HG03280 (cell line): Measurements from ENCODE around the gene CLEC16A.
"Not testable (repeated sequence)": the region's sequence is repeated elsewhere in the genome, so short reads cannot be mapped to it uniquely, and the experiment has no call there.

Experiments used
- ATAC-seq: cut with Tn5 transposase; IDR thresholded peaks from one replicate; pipeline ENCODE4 v1.9.1; 2021; ENCODE audit warnings: mild to moderate bottlenecking, moderate library complexity; ENCODE audit not compliant: unreplicated experiment

Gene CLEC16A

DNA sequence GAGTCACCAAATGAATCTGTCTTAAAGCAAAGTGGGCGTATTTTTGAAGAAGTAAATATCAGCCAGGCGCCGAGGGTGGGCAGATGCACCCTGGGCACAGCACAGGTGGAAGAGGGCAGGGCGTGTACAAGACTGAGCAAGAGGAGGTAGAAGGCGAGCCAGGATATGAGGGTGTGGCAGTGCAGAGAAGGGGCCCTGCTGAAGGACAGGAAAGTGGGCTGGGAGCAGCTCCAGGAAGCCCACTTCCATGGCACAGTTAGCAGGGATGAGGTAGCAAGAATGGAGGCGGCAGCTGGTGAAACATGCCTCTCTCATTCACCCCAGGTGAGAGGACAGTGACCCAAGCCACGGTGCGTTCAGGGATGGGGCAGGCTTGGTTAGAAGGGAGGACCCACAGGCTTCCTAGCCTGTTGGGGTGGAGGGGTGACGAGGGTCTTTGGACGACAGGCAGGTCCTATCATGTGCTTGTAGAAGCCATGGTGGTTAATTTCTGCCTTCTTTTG lies 149.3 kb downstream of the CLEC16A start:
- ATAC-seq, result no peak

DNA sequence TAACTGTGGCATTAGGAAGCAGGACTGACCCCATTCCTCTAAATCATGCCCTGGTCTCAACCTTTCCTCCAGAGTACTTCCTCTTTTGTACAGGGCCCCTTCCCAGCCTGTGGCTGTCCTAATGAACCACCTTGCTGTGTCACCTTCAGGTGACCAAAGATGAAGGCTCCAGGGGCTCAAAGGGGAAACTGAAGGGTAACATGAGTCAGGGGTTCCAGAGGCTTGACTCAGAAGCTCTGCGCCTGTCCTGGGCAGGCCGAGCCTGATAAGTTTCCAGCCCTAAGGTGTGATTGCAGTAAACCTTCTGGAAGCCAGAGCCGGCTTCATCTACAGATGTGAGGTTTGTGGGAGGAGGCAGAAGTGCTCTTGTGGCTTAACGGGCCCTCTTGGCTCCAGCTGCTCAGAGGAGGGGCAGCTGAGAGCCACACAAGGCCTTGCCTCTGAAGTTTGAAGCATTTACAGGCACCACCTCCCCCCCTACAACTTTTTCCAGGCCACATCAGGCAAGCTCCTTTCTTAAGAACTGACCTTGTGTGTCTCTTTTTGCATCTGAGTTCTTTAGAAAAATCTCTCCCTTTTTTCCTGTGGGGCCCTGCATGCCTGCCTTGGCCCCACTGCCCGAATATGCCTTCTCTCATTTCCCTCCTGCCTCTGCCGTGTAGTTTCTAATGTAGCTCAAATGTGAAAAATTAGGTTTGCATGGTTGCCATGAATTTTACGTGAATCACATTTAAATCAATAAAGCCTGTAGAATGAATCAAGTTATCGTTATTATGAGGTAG lies 149.9 kb downstream of the CLEC16A start:
- peak; percentile 54 for ATAC-seq

GRCh38 chr16:11094857-11095565 lies 150.6 kb downstream of the CLEC16A start:
- peak; percentile 41 for ATAC-seq

DNA sequence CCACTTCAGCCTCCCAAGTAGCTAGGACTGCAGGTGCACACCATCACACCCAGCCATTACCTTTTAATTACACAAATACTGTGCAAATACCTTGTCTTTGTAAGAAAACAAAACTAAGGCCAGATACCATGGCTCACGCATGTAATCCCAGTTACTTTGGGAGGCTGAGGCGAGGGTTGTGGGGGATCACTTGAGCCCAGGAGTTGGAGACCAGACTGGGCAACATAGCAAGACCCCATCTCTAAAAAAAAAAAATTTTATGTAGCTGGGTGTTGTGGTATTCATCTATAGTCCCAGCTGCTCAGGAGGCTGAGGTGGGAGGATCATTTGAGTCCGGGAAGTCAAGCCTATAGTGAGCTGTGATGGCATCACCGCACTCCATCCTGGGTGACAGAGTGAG lies 151.6 kb downstream of the CLEC16A start:
- ATAC-seq, result no peak

- ATAC-seq, result no peak
Observed at GRCh38 chr16:11097094-11097786, 152.9 kb downstream of the CLEC16A start.

DNA sequence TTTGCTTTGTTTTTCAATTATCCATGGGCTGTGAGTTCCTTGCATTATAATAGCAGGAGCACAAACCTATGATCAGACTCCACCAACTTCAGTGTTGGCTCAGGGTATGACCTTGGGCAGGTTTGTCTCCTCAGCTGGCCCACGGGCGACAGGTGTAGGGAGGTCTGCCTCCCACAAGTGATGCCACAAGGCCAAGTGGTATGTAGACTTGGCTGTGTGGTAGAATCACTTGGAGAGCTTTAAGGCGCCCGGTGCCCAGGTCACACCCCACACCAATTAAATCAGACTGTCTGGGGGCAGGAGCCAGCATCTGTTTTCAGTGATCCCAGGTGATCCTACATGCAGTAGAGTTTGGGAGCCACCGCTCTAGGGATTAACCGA lies 153.4 kb downstream of the CLEC16A start:
- ATAC-seq, result no peak

GRCh38 chr16:11098601-11099390 lies 154.4 kb downstream of the CLEC16A start:
- ATAC-seq, result no peak

DNA sequence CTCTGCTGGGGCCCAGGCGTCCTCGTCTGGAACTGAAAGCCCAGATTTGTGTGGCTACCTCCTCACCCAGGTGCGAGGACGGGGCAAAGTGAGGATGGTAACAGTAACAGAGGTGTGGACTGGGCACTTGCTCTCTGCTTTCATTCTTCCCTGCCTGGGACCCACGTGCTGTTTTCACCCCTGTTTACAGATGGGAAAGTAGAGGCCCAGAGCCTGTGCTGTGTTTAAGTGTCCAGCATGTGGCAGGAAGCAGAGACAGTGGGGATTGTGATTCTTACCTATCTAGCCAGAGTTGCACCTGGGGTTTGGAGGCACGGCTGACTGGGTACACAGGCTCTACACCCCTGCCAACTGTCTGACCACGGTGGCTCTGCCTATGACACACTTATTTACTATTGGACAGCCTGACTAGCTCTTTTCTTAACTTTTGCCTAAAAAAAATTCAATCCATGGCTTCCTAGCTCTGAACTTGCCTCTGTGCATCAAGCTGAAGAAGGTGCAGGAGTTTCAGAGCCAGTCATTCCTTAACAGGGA lies 155.4 kb downstream of the CLEC16A start:
- no peak for ATAC-seq

- no peak for ATAC-seq
Observed at GRCh38 chr16:11100239-11100750, 155.9 kb downstream of the CLEC16A start.

DNA sequence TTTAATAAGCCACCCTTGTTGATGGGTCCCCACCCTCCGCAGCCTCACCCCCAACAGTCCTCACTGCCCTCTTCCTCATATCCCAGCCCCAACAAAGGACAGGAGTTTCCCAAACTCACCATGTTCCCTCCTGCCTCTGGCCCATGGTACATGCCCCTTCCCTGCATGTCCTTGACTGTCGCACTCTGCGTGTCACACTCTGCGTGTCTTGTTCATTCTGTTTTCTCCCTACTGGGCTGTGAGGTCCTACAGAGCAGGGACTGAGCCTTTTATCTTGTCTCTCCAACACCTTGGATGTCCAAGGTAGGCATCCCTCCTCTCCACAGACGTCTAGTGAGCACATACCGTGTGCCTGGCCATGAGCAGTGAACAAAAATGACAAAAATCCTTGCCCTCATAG lies 156.9 kb downstream of the CLEC16A start:
- ATAC-seq, result no peak

DNA sequence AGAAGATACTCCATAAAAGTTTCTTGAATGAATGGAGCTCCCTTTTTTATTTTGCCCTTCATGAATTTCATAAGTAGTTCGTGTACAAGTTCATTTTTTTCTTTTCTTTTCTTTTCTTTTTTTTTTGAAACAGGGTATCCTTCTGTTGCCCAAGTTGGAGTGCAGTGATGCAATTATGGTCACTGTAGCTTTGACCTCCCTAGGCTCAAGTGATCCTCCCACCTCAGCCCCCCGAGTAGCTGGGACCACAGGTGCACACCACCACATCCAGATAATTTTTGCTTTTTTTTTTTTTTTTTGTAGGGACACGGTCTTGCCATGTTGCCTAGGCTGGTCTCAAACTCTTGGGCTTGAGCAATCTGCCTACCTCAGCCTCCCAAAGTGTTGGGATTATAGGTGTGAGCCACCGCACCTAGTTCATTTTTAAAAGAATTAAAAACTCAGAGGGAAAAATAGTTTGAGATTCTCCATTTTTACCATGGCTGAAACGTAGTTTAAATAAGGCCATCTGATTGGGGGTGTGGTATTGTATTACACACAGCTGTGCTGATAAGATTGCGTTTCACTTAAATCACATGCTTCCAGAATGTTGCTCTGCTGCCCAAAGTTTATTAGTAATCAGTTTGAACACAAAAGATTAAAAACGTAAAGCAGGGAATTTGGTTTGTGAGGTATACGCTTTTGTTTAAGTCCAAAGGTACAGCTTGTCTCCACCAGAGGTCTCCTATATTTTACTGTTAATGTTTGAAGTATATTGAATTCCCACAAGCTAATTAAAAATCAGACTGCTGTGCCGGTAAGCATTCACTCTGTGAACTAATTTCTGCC lies 157.5 kb downstream of the CLEC16A start:
- ATAC-seq, result no peak

DNA sequence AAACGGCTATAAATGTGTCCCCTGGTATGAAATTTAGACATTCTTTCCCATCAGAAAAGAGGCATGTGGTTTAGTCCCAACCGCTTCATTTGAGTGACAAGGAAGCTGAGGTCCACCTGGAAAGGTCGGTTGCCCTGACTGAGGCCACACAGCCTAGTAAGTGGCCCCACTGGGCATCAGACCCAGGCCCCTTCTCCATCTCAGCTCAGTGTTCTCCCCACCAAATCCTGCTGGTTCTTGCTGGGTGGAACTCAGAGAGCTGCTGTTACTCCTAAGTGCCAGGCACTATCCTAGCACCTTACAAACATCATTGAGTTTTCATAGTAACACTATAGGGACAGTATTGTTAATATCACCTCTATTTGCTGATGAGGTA lies 158.1 kb downstream of the CLEC16A start:
- no peak for ATAC-seq

GRCh38 chr16:11103301-11103700 lies 158.9 kb downstream of the CLEC16A start:
- not testable (repeated sequence) for ATAC-seq

DNA sequence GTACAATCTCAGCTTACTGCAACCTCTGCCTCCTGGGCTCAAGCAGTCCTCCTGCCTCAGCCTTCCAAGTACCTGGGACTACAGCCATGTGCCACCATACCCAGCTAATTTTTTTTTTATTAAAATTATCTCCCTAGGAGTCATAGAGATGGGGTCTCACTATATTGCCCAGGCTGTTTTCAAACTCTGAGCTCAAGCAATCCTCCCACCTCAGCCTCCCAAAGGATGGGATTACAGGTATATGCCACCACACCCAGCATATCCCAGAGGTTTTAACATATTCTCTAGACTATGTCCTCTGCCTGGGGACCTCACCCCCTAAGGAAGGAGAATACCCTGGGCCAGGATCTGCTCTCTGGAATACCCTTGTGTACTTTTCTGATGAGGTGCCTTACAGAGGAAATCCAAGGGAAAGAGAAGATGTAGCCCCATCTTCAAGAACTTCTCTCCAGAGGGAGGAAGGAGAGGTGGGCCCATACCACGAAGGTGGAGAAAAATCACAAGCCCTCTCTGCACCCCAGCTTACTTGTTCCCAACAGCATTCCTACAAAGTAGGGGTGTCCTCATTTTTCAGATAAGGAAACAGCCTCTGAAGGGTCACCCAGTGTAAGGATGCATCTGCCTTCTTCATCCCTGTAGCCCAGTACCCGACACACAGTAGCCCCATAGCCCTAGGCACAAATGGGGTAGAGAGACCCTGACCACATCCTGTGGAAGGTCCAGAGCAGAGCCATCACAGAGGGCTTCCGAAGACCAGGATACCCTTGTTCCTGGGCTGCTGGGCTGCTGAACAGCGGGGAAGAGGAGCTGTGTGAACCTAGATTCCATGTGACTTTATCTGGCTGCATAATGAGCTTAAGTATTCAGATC lies 160.0 kb downstream of the CLEC16A start:
- ATAC-seq, result peak; percentile 4

DNA sequence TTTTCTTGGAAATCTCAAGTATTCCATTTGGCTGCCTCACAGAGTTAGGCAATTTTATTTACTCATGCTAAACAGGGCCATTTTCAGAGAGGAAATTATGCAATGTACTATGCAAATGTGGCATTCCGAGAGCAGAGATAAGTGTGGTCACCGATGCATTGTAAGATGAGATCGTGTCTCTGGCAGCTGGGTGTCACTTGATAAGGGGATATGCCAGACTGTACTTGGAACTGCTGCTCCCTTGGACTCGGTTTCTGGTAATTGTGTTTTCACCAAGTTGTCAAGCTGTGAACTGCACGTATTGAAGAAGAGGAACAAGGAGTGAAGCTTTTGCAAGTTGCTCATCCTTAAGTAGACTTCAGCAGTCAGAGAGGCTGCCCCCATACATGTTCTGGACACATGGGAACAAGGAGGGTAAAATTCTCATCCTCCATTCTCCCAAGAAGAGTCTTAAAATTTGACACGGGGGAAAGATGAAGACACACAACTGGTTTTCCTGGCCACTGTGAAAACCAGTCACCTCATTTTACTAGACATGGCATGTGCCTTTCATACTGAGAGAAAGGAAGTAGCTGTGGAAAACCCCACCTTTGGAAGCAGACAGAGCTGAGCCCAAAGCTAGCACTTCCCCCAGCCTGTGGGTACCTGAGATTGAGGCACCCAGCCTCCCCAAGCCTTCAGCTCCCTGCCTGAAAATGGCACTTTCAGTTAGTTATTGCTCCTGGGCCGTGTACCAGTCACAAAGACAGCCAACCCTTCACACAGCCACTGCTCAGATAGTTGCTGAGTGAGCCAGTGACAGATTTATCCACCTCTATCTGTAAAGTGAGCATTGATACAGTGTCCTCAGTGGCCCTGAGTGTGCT lies 160.9 kb downstream of the CLEC16A start:
- ATAC-seq, result peak; percentile 69

- ATAC-seq, result no peak
Observed at GRCh38 chr16:11106726-11107125, 162.4 kb downstream of the CLEC16A start.

DNA sequence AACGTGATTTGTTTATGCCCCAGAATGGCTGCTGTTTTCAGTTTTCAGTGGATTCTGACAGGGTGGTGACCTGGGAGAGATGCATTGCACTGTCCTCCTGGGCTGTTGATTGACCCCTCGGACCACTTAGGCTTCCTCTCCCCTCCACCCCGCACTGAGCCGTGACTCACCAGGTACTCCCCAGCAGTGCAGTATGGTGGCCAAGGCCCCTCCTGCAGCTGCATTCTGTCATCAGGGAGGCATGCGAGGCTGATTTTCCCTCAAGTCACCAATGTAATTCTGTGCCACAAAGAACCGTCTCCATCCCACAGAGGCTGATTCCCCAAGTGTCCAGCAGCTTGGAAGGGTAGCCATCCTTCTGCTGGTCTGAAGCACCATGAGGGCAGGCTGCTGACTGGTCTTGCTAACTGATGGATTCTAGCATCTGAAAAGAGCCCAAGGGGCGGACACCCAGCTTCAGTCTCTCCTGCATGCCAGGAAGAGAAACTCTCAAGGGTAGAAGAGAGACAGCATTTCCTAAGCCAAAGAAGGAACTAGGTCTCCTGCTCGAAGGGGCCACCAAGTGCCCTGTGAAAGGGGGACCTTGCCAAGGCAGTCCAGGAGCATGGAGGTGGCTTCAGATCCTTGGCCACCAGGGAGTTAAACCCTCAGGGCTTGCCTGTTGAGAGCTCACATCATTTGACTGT lies 163.6 kb downstream of the CLEC16A start:
- no peak for ATAC-seq
